ENCODE measurements around the gene CCDC87.

DNA sequence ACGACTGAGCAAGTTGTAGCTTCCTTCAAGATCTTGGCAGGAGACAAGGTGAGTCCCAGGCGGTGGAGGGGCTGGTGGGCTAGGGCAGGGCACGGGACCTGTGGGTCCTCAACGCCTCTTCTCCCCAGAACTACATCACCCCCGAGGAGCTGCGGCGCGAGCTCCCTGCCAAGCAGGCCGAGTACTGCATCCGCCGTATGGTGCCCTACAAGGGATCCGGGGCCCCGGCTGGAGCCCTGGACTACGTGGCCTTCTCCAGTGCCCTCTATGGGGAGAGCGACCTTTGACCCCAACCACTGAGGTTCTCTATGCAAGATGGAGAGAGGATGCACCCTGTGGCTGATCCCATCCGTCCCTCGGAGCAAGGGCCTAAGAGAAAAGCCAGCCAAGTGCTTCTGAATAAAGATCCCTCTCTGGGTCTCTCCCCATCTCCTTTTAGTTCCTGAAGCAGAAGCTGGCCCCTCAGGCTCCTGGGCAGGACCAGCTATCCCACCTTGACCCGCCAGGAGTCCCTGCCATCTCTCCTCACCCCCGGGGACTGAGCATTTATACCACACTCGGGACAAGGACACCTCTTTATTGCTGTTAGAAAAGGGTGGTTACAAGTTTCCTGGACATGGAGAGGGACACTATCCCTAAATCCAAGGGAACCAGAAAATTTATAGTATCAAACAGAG lies 29.8 kb downstream of the CCDC87 start:
- TF ChIP-seq, protein P1, sequence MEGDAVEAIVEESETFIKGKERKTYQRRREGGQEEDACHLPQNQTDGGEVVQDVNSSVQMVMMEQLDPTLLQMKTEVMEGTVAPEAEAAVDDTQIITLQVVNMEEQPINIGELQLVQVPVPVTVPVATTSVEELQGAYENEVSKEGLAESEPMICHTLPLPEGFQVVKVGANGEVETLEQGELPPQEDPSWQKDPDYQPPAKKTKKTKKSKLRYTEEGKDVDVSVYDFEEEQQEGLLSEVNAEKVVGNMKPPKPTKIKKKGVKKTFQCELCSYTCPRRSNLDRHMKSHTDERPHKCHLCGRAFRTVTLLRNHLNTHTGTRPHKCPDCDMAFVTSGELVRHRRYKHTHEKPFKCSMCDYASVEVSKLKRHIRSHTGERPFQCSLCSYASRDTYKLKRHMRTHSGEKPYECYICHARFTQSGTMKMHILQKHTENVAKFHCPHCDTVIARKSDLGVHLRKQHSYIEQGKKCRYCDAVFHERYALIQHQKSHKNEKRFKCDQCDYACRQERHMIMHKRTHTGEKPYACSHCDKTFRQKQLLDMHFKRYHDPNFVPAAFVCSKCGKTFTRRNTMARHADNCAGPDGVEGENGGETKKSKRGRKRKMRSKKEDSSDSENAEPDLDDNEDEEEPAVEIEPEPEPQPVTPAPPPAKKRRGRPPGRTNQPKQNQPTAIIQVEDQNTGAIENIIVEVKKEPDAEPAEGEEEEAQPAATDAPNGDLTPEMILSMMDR (IDR thresholded peaks at IDR 0.05), result no peak
- no peak for TF ChIP-seq POLR2A (IDR thresholded peaks at IDR 0.05)
- TF ChIP-seq POLR2AphosphoS5 (IDR thresholded peaks at IDR 0.05), result no peak
